Thymus (tissue), 11 donors: ENCODE data around the gene PABPC1L2A. TPM values are rescaled to one million over a fixed set of nuclear protein-coding genes. Genes with fewer than 3 reads are reported as not detected.
"Not testable (repeated sequence)": the region's sequence is repeated elsewhere in the genome, so short reads cannot be mapped to it uniquely, and the experiment has no call there.

Experiments
- DNase-seq, 9 donors: peaks; one replicate each; pipeline ENCODE4 v3.0.0-alpha.2; 2013; ENCODE audit warnings: low spot score in 9 of 9, low read depth in 6 of 9, missing footprints in 1 of 9
- H3K27ac ChIP-seq, 2 donors: one replicate each; pipeline ENCODE4 v1.5.1; 2013; ENCODE audit warnings: control low read depth in 1 of 2, low read depth in 1 of 2, low read length in 1 of 2, mild to moderate bottlenecking in 1 of 2, moderate library complexity in 1 of 2
- H3K27me3 ChIP-seq, 2 donors: one replicate each; pipeline ENCODE4 v1.5.1; 2013; ENCODE audit warnings: low read length in 1 of 2; ENCODE audit not compliant: control insufficient read depth in 2 of 2, insufficient read depth in 1 of 2
- H3K36me3 ChIP-seq, 2 donors: one replicate each; pipeline ENCODE4 v1.5.1; 2013; ENCODE audit warnings: low read length in 1 of 2, mild to moderate bottlenecking in 1 of 2, moderate library complexity in 1 of 2; ENCODE audit not compliant: control insufficient read depth in 2 of 2, insufficient read depth in 2 of 2
- H3K4me1 ChIP-seq, 2 donors: one replicate each; pipeline ENCODE4 v1.5.1; 2013; ENCODE audit warnings: low read length in 2 of 2; ENCODE audit not compliant: control insufficient read depth in 2 of 2, insufficient read depth in 2 of 2
- H3K4me3 ChIP-seq, 2 donors: one replicate each; pipeline ENCODE4 v1.5.1; 2013; ENCODE audit warnings: low read length in 2 of 2, control low read depth in 1 of 2, mild to moderate bottlenecking in 1 of 2
- H3K9me3 ChIP-seq, 2 donors: one replicate each; pipeline ENCODE4 v1.5.1; 2013; ENCODE audit warnings: low read length in 1 of 2, mild to moderate bottlenecking in 1 of 2; ENCODE audit not compliant: control insufficient read depth in 2 of 2, insufficient read depth in 1 of 2
- WGBS: extraction: QIAGEN DNeasy Blood & Tissue Kit; methylation state at CpG from one replicate; pipeline ENCODE4 v1.1.7; 2013; 5-methylcytosine and 5-hydroxymethylcytosine counted together
- polyA plus RNA-seq: library from polyadenylated mRNA; stranded (reverse); fragments of 200-250 nt; gene quantifications from one replicate; pipeline ENCODE4 v1.2.3, GENCODE V29; 2013
- total RNA-seq: library from RNA; stranded (reverse); fragments of 120-200 nt; gene quantifications from one replicate; pipeline ENCODE4 v1.2.4, GENCODE V29; 2013
- donor health status: healthy.

PABPC1L2A gene
- total and polyA plus RNA-seq, 2 donors = 0.02 TPM; not detected in 1

GRCh38 chrX:73068467-73069364, 10.6 kb downstream of the PABPC1L2A start:
- Histone ChIP-seq H3K4me1 (no peaks in the 10 kb centered on the region), H3K9me3 (peaks cover 0 to 22% of the 10 kb centered on the region in 2 donors)
- 98% methylated on average over 42 of the region's 44 CpGs for WGBS

DNA sequence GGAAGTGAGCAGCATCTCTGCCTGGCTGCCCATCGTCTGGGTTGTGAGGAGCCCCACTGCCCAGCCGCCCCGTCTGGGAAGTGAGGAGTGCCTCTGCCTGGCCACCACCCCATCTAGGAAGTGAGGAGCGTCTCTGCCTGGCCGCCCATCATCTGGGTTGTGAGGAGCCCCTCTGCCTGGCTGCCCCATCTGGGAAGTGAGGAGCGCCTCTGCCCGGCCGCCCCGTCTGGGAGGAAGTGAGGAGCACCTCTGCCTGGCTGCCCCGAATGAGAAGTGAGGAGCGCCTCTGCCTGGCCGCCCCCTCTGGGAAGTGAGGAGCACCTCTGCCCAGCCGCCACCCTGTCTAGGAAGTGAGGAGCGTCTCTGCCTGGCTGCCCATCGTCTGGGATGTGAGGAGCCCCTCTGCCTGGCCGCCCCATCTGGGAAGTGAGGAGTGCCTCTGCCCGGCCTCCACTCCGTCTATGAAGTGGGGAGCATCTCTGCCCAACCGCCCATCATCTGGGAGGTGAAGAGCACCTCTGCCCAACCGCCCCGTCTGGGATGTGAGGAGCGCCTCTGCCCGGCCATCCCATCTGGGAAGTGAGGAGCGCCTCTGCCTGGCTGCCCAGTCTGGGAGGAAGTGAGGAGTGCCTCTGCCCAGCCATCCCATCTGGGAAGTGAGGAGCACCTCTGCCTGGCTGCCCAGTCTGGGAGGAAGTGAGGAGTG, 11.4 kb downstream of the PABPC1L2A start:
- 99% methylated on average over 24 of the region's 24 CpGs for WGBS
- H3K9me3 ChIP-seq = peaks cover 0 to 22% of the 10 kb centered on the region in 2 donors
- not testable (repeated sequence) for H3K27ac ChIP-seq, H3K27me3 ChIP-seq, H3K4me3 ChIP-seq, DNase-seq, H3K4me1 ChIP-seq, H3K36me3 ChIP-seq

More at GRCh38 chrX:73068467-73069364, 10.6 kb downstream of the PABPC1L2A start:
- Histone ChIP-seq H3K4me3 (no peak overlapping the region), H3K27me3 (no peaks in the 10 kb centered on the region), H3K36me3 (no peaks in the 10 kb centered on the region), H3K27ac (no peak overlapping the region)
- no peak for DNase-seq

GRCh38 chrX:73028876-73029275, 50.4 kb downstream of the PABPC1L2A start:
- 82% methylated on average over 1 of the region's 1 CpG for WGBS
- no peak for DNase-seq
- no peaks in the 10 kb centered on the region for H3K9me3 ChIP-seq
- H3K36me3 ChIP-seq = no peaks in the 10 kb centered on the region
- H3K4me1 ChIP-seq = no peaks in the 10 kb centered on the region
- no peak overlapping the region for H3K4me3 ChIP-seq
- no peaks in the 10 kb centered on the region for H3K27me3 ChIP-seq
- no peak overlapping the region for H3K27ac ChIP-seq

Other genes starting within 250 kb of the PABPC1L2A start
- not detected for gene FAM236C, start 166.9 kb downstream of the PABPC1L2A start, total RNA-seq
- gene FAM236C, start 166.9 kb downstream of the PABPC1L2A start, polyA plus RNA-seq = not detected
- not detected for gene FAM236A, start 141.3 kb downstream of the PABPC1L2A start, total RNA-seq
- not detected for gene FAM236A, start 141.3 kb downstream of the PABPC1L2A start, polyA plus RNA-seq
- 0.05 TPM for gene DMRTC1, start 135.7 kb downstream of the PABPC1L2A start, total RNA-seq
- 0.05 TPM for gene DMRTC1, start 135.7 kb downstream of the PABPC1L2A start, polyA plus RNA-seq
- gene PABPC1L2B, start 76.6 kb downstream of the PABPC1L2A start, total RNA-seq = not detected
- gene PABPC1L2B, start 76.6 kb downstream of the PABPC1L2A start, polyA plus RNA-seq = not detected
- 1.6 TPM for gene NAP1L2, start 135.3 kb upstream of the PABPC1L2A start, total RNA-seq
- gene NAP1L2, start 135.3 kb upstream of the PABPC1L2A start, polyA plus RNA-seq = 3.2 TPM